ELR (cell line): ENCODE data around the gene ANKRD55.
"Not testable (repeated sequence)": the region's sequence is repeated elsewhere in the genome, so short reads cannot be mapped to it uniquely, and the experiment has no call there.

Experiments
- DNase-seq: peaks from one replicate; pipeline ENCODE4 v3.0.0-alpha.2; 2015; ENCODE audit warnings: low read depth

The ANKRD55 gene

DNA sequence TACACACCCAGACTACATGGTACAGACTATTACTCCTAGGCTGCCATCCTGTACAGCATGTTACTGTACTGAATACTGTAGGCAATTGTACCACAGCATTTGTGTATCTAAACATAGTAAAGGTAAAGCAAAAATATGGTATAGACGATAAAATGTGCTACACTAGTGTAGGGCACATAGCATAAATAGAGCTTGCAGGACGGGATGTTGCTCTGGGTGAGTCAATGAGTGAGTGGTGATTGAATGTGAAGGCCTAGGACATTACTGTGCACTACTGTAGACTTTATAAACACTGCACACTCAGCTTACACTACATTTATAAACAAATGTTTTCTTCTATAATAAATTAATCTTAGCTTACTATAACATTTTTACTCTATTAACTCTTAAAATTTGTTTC lies 25.6 kb downstream of the ANKRD55 start:
- DNase-seq: peak; percentile 79

DNA sequence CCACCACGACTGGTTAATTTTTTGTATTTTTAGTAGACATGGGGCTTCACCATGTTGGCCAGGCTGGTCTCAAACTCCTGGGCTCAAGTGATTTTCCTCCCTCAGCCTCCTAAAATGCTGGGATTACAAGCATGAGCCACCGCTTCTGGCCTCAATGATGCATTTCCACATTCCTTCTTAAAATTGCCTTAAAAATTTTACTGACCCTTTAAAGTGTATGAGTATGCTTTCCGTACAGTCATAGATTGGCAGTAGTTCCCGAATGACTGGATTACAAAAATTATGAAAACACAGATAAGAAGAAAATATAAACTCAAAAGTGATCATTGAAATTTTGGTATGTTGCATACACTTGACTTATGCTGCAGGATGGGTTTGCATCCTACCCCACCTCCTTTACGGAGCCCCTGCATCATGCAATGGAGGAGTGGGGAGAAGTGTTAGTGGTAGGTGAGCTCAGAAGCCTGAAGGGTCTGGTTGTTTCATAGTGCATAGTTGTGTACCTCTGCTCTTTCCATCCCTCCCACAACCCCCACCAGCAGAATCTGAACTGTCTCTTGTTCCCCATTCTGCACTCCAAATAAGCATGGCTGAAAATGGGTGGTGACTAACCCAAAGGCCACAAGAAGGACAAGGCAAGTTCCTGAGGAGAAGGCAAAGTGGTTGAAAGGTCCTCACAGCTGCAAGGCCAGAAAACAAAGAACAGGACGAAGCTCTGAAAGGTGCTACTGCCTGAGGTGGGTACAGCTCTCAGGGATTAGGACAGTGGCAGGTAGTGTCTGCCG lies 26.8 kb downstream of the ANKRD55 start:
- DNase-seq: peak; percentile 85

DNA sequence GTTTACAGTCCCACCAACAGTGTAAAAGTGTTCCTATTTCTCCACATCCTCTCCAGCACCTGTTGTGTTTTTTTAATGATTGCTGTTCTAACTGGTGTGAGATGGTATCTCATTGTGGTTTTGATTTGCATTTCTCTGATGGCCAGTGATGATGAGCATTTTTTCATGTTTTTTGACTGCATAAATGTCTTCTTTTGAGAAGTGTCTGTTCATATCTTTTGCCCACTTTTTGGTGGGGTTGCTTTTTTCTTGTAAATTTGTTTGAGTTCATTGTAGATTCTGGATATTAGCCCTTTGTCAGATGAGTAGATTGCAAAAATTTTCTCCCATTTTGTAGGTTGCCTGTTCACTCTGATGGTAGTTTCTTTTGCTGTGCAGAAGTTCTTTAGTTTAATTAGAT lies 29.2 kb downstream of the ANKRD55 start:
- DNase-seq: not testable (repeated sequence)

- DNase-seq: no peak
Measured at GRCh38 chr5:56202483-56202882, 30.6 kb downstream of the ANKRD55 start.

DNA sequence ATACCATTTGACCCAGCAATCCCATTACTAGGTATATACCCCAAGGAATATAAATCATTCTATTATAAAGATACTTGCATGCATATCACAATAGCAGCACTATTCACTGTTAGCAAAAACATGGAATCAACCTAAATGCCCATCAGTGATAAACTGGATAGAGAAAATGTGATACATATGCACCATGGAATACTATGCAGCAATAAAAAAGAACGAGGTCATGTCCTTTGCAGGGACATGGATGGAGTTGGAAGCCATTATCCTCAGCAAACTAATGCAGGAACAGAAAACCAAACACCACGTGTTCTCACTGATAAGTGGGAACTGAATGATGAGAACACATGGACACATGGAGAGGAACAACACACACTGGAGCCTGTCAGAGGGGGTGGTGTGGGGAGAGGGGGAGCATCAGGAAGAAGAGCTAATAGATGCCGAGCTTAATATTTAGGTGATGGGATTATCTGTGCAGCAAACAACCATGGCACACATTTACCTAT lies 31.3 kb downstream of the ANKRD55 start:
- not testable (repeated sequence) for DNase-seq

- peak; percentile 86 for DNase-seq
Measured at GRCh38 chr5:56200971-56201666, 32.0 kb downstream of the ANKRD55 start.

DNA sequence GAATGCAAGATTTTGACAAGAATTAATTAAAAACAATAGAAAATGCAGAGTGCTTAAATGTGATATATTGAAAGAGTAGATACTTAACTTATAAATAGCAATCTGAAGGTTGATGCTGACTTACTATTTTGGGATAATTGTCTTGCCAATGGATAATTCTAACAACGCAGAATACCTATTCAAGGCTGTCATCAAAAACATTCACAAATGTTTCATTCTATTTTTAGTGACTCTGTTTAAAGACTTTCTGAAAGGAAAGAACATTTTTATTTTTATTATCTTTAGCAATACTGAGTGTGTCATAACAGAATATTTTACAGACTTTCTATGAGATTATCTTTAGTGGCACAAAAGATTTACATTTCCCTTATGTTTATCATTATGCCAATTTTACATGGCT lies 38.1 kb downstream of the ANKRD55 start:
- no peak for DNase-seq

DNA sequence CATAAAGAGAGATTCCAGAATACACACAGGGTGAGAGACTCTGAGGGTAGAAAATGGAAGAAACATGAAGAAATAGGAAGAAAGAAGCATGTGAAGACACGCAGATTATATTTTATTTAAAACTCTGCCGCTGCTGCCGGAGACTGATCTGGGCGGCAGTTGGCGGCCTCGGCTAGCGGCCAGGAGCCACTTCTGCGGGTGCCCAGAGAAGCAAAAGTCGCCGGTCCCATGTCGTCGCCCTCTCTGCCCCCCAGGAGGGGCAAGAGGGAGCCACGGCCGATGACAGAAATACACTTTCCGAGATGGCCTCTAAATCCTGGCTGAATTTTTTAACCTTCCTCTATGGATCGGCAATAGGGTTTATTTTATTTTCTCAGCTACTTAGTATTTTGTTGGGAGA lies 40.9 kb downstream of the ANKRD55 start:
- DNase-seq: no peak

- no peak for DNase-seq
Measured at GRCh38 chr5:56191656-56192055, 41.5 kb downstream of the ANKRD55 start.

DNA sequence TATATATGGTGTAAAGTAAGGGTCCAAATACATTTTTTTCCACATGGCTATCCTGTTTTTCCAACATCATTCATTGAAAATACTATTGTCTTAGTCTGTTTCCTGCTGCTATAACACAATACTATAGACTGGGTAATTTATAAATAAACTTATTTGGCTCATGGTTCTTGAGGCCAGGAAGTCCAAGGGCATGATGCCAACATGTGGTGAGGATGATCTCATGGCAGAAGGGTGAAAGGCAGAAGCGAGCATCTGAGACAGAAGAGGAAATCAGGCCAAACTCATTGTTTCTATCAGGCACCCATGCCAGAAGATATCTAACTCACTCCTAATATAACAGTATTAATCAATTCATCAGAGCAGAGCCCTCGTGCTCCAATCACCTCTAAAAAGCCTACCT lies 42.6 kb downstream of the ANKRD55 start:
- DNase-seq: peak; percentile 89

DNA sequence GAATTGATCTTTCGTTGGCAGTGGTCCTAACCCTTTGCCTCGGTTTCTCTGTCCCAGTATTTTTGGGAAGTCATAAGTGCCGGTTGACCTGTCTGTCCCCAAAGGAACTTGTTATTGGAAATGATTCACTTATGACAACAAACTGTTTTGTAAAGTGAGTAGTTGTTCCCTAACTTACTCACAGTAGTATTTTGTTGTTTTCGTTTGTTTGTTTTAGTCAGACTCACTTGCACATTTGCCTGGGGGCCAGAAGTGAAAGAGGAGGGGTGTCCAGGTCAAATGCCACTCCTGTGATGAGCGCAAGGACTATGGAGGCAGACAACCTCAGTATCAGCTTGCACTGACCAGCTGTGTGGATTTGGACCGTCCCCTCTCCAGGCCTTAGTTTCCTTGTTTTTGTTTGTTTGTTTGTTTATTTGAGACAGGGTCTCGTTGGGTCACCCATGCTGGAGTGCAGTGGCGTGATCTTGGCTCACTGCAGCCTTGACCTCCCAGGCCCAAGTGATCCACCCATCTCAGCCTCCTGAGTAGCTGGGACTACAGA lies 47.3 kb downstream of the ANKRD55 start:
- DNase-seq: peak; percentile 36

GRCh38 chr5:56183506-56183905 lies 49.6 kb downstream of the ANKRD55 start:
- DNase-seq: peak; percentile 97

DNA sequence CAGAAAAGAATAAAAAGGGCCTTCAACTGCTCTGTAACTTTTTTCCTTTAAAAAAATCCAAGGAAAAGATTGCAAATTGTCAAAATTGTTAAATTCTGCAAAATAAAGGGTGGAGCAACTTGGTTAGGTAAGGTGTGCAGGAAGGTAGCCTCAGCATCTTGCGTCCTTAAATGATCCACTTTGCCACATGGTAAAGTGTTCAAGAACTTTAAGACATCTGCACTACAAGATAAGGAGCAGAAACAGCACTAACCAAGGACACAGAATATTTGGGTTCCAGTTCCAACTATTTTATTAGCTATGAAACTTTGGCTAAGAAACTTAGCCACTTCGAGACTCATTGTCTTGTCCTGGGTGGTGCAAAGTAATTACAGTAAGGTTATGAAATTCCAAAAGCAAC lies 53.7 kb downstream of the ANKRD55 start:
- DNase-seq: no peak

- no peak for DNase-seq
Measured at GRCh38 chr5:56178823-56179222, 54.3 kb downstream of the ANKRD55 start.

- DNase-seq: no peak
Measured at GRCh38 chr5:56176871-56177533, 56.1 kb downstream of the ANKRD55 start.

- no peak for DNase-seq
Measured at GRCh38 chr5:56176155-56176798, 56.9 kb downstream of the ANKRD55 start.

GRCh38 chr5:56175488-56175887 lies 57.6 kb downstream of the ANKRD55 start:
- DNase-seq: peak; percentile 71

- DNase-seq: no peak
Measured at GRCh38 chr5:56175021-56175420, 58.1 kb downstream of the ANKRD55 start.

DNA sequence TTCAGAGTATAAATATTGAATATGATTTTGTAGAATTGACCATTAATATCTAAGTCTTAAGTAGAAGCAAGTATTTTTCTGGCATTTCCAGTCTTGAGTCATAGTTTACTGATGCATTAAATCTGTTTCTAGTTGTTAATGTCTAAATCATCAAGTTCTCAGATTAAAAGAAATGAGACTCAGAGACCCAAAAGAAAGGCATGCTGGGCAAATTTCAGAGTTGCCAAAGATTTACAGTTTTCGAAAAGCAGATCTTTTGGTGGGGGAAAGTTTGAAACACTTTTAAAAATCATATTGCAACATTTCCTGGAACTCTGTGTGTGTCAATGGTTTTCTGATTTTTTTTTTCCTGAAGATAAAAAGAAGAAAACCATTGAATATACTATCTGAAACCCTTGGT lies 60.9 kb downstream of the ANKRD55 start:
- DNase-seq: no peak

DNA sequence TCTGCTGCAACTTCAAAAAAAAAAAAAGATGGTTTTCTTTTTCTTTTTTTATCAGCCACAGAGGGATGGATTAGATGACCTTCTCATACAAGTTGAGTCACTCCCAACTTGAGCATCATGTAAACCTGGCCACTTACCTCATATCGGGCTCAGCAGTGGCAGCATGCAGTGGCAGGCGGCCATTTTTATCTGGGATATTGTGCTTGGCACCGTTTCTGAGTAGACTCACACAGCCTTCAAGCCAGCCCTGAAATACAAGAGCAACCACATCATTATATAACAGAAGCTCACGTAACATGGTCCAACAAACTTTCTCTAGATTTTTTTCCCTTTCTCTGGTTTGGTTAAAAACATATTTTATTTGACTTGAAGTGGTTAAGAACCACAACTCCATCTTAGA lies 62.6 kb downstream of the ANKRD55 start:
- DNase-seq: no peak

DNA sequence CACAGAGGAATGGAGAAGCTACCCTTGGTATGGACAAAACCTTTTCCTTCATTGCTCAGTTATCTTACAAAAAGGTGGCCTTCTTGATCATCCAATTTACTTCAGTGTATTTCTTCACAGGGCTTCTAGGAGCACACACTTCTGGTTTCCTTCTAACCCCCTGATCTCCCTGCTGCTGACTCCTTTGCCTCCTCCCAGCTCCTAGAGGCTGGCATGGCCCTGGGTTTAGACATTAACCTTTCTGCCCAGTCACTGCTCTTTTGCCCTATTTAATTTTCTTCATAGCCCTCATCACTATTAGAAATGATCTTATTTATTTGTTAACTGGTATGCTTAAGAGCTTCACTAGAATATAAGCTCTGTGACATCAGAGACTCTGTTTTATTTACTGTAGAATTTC lies 63.2 kb downstream of the ANKRD55 start:
- DNase-seq: no peak

GRCh38 chr5:56169281-56169680 lies 63.8 kb downstream of the ANKRD55 start:
- DNase-seq: peak; percentile 53
